Effector memory CD4-positive, alpha-beta T cell (primary cell): ENCODE results near the gene CYP21A2.
"Not testable (repeated sequence)": the region's sequence is repeated elsewhere in the genome, so short reads cannot be mapped to it uniquely, and the experiment has no call there.

Experiments
- DNase-seq, 3 donors: peaks; one replicate each; pipeline ENCODE4 v3.0.0-alpha.2; 2020
- H3K27ac ChIP-seq: 2 replicates; pipeline ENCODE4 v1.7.0; 2013; ENCODE audit warnings: mild to moderate bottlenecking, low read length, moderate library complexity; ENCODE audit not compliant: insufficient read depth, poor library complexity, severe bottlenecking
- H3K27me3 ChIP-seq: replicated peaks from 2 replicates; pipeline ENCODE4 v1.7.0; 2013; ENCODE audit warnings: mild to moderate bottlenecking, low read length; ENCODE audit not compliant: insufficient read depth, control insufficient read depth, poor library complexity, severe bottlenecking
- H3K36me3 ChIP-seq: 2 replicates; pipeline ENCODE4 v1.7.0; 2013; ENCODE audit warnings: mild to moderate bottlenecking, low read length, moderate library complexity; ENCODE audit not compliant: control insufficient read depth, insufficient read depth
- H3K4me1 ChIP-seq: 2 replicates; pipeline ENCODE4 v1.7.0; 2013; ENCODE audit warnings: low read length, mild to moderate bottlenecking; ENCODE audit not compliant: control insufficient read depth, insufficient read depth, poor library complexity, severe bottlenecking
- H3K4me3 ChIP-seq: 2 replicates; pipeline ENCODE4 v1.7.0; 2013; ENCODE audit warnings: low read length, low read depth, mild to moderate bottlenecking; ENCODE audit not compliant: insufficient read depth, poor library complexity, severe bottlenecking
- H3K9me3 ChIP-seq: 2 replicates; pipeline ENCODE4 v1.7.0; 2013; ENCODE audit warnings: mild to moderate bottlenecking, low read length, moderate library complexity; ENCODE audit not compliant: control insufficient read depth

The CYP21A2 gene

DNA sequence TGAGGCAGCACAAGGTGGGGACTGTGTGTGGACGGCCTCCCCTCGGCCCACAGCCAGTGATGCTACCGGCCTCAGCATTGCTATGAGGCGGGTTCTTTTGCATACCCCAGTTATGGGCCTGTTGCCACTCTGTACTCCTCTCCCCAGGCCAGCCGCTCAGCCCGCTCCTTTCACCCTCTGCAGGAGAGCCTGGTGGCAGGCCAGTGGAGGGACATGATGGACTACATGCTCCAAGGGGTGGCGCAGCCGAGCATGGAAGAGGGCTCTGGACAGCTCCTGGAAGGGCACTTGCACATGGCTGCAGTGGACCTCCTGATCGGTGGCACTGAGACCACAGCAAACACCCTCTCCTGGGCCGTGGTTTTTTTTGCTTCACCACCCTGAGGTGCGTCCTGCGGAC is 31.1 kb upstream of the CYP21A2 start:
- H3K4me3 ChIP-seq, DNase-seq, H3K36me3 ChIP-seq, H3K4me1 ChIP-seq, H3K27ac ChIP-seq, H3K27me3 ChIP-seq, H3K9me3 ChIP-seq: not testable (repeated sequence)

- not testable (repeated sequence) for H3K27ac ChIP-seq, H3K9me3 ChIP-seq, H3K27me3 ChIP-seq, DNase-seq, H3K36me3 ChIP-seq, H3K4me1 ChIP-seq, H3K4me3 ChIP-seq
Measured at GRCh38 chr6:32008037-32008436, 30.2 kb upstream of the CYP21A2 start.

DNA sequence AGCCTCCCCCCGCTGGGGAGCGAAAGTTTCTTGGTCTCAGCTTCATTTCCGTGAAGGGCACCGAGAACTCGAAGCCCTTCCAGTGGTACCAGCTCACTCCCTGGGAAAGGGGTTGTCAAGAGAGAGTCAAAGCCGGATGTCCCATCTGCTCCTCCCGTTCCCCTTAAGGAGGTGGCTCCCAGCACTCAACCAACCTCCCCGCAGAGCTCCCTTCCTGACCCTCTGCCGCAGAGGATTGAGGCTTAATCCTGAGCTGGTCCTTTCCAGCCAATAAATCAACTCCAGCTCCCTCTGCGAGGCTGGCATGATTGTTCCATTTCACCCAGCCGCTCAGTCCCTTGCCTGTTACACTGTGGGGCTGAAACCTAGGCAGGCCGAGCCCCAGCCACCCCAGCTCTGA is 29.6 kb upstream of the CYP21A2 start:
- H3K9me3 ChIP-seq, H3K4me3 ChIP-seq, H3K4me1 ChIP-seq, H3K27me3 ChIP-seq, DNase-seq, H3K36me3 ChIP-seq, H3K27ac ChIP-seq: not testable (repeated sequence)

GRCh38 chr6:32009537-32009936 is 28.7 kb upstream of the CYP21A2 start:
- H3K36me3 ChIP-seq, DNase-seq, H3K9me3 ChIP-seq, H3K4me3 ChIP-seq, H3K27me3 ChIP-seq, H3K4me1 ChIP-seq, H3K27ac ChIP-seq: not testable (repeated sequence)

DNA sequence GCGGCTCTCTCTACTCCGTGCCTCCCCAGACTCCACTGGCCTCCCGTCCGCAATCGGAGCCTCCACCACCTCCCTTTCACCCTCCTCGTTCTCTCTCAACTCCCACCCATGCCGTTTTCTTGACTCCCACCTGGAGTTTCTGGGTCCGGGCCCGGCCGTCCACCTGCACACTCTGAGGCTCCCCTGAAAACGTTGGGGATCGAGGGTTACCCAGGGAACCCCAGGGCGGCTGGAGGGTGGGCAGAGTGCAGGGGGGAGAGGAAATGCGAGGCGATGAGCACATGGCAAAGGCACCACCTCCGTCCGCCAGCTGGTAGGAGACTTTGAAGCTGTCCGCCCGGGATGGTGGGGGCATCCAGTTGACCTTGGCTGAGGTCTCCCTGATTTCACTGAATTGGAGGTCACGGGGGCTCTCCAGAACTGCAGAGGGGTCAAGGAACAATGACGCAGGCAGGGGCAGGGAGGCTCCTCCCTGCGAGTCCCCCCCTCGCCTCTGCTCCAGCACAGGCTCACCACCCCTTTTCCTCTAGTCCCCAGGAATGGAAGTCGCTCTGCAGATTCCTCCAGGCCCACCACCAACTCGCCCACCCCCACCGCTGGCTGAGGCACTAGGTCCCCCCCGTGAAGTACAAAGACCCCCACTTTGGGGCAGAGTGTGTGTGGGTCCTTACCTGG is 27.2 kb upstream of the CYP21A2 start:
- H3K27me3 ChIP-seq, DNase-seq, H3K4me3 ChIP-seq, H3K4me1 ChIP-seq, H3K9me3 ChIP-seq, H3K27ac ChIP-seq, H3K36me3 ChIP-seq: not testable (repeated sequence)

DNA sequence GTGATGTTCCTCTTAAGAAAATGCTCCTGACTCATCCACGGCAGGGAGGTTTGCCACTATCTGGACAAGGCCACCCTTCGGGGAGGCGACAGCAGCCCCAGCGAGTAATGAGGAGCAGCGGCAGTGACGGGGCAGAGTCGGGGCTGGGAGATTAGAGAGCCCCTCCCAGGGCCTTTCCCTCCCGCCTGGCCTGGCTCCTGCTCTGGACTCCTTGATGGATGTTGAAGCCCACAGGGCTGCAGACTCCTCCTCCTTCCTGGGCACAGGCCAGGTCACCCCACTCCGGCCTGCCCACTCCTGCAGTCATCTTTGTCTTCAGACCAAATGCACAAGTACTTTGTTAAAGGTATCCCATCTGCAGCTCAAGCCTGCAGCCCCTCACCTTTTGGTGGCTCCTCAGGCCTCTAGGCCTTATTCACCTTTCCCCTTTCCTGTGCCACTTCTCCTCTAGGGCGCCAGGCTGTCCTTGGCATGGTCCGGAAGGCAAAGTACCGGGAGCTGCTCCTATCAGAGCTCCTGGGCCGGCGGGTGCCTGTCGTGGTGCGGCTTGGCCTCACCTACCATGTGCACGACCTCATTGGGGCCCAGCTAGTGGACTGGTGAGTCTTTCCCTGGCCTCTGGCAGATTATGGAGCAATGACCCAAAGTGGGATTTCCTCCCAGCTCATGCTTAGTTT is 25.1 kb upstream of the CYP21A2 start:
- DNase-seq, H3K27ac ChIP-seq, H3K9me3 ChIP-seq, H3K4me1 ChIP-seq, H3K36me3 ChIP-seq, H3K4me3 ChIP-seq, H3K27me3 ChIP-seq: not testable (repeated sequence)

DNA sequence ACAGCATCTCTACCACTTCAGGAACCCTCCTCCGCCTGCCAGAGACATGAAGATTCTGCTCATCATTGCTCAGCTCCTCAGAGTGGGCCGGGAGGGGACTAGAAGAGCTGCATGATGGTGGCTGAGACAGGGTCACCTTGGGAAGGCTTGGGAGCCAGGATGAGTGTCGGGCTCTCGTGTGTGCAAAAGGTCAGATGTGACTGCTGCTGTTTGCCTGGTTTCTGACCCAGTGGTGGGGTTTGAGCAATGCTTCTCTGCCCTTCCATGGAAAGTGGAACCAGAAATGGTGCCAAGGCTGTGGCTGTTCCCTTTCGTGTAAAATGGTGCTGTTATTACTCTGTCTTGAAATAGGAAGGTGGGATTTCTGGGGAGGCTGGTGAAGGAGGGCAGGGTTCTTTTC is 24.5 kb upstream of the CYP21A2 start:
- H3K9me3 ChIP-seq, H3K27me3 ChIP-seq, H3K4me1 ChIP-seq, H3K36me3 ChIP-seq, H3K27ac ChIP-seq, DNase-seq, H3K4me3 ChIP-seq: not testable (repeated sequence)

- H3K4me1 ChIP-seq, H3K27ac ChIP-seq, H3K4me3 ChIP-seq, H3K27me3 ChIP-seq, H3K36me3 ChIP-seq, H3K9me3 ChIP-seq, DNase-seq: not testable (repeated sequence)
Measured at GRCh38 chr6:32014547-32014946, 23.7 kb upstream of the CYP21A2 start, which contains the start of gene C4B. TSS of gene C4B (plus strand) at chr6:32014795. CDS start at chr6:32014846, 51 bp downstream.

DNA sequence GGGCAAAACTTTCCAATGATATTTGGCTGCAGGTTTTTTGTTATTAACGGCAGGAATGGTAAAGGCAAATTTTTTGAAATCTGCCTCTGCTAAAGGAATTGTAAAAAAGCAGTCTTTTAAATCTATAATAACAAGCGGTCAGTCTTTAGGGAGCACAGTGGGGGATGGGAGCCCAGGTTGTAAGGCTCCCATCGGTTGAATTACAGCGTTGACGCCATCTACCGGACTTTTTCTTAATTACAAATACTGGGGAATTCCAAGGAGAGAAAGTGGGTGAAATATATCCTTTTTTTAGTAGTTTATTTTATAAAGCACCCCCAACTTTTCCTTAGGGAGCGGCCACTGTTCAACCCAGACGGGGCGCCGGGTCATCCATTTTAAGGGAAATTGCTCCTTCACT is 16.1 kb upstream of the CYP21A2 start:
- H3K9me3 ChIP-seq, H3K27ac ChIP-seq, H3K4me3 ChIP-seq, DNase-seq, H3K27me3 ChIP-seq, H3K36me3 ChIP-seq, H3K4me1 ChIP-seq: not testable (repeated sequence)

DNA sequence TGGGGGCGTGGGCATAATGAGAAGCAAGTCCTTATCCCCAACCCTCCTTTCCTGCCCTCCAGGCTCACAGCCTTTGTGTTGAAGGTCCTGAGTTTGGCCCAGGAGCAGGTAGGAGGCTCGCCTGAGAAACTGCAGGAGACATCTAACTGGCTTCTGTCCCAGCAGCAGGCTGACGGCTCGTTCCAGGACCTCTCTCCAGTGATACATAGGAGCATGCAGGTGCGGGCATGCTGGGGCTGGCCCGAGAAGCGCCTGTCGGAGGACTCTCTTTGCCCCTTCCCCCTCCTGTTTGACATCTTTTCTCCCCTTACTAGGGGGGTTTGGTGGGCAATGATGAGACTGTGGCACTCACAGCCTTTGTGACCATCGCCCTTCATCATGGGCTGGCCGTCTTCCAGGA is 9.6 kb upstream of the CYP21A2 start:
- H3K36me3 ChIP-seq, H3K4me3 ChIP-seq, H3K27ac ChIP-seq, H3K4me1 ChIP-seq, H3K9me3 ChIP-seq, H3K27me3 ChIP-seq, DNase-seq: not testable (repeated sequence)
